T47D (cell line): ENCODE data around the gene DMAC2.
"Not testable (repeated sequence)": the region's sequence is repeated elsewhere in the genome, so short reads cannot be mapped to it uniquely, and the experiment has no call there.

Source experiments
- DNase-seq, 2 experiments: peaks; one replicate each; pipeline versions ENCODE4 v3.0.0 to v3.0.0-alpha.2; 2011 to 2012; ENCODE audit warnings: low read depth in 1 of 2, low spot score in 1 of 2
- JUND ChIP-seq: IDR thresholded peaks from 2 replicates; pipeline ENCODE4 v1.6.1; 2012; ENCODE audit warnings: low read depth
- in situ Hi-C: cut with HindIII; loops from 2 replicates; pipeline ENCODE4 v1.10.0; 2016; ENCODE audit warnings: low sequenced_read_pairs, low pct_unique_long_range_greater_than_20kb

The DMAC2 gene

DNA sequence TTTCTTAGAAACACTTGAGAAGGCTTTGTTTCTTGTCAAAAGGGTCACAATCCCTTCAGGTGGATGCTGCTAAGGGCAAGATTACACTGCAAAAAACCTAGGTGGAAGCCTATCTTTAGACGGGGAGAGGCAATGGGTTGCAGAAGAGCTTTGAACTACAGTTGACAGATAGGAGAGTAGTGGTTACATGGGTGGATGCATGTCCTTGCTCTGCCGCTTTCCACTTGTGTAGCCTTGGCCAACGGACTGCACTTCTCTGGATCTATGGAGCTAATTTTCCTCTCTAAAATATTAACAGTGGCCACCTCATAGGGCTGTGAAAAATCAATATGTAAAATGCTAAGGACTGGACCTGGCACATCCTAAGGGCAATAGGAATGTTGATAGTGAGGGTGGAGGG is 41.1 kb downstream of the DMAC2 start:
- in situ Hi-C loops = no loop called here
- DNase-seq = no peak
- TF ChIP-seq JUND = no peak

DNA sequence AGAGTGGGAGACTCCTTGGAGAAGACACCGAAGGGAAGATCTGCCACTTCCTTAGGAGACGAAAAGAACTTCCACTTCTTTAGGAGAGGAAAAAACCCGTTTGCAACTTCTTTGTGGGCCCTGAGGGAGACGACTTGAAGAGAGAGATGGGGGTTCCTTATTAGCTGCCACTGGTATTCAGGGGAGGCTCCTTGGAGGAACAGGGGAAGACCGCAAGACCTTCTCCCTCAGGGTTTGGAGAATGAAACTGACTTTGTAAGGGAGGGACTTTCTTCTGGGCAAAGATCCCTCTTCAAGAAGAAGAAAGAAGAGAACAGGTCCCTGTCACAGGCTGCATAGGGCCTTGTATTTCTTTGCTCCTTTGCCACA is 41.7 kb downstream of the DMAC2 start:
- TF ChIP-seq JUND = no peak
- DNase-seq = no peak
- in situ Hi-C loops = no loop called here

- in situ Hi-C loops = no loop called here
- peak; percentile 85 to 99 for DNase-seq
- no peak for TF ChIP-seq JUND
Observed at GRCh38 chr19:41397086-41398049, 42.3 kb downstream of the DMAC2 start, which contains the start of the genes BCKDHA and EXOSC5. TSS of gene BCKDHA (plus strand) at chr19:41397818. CDS start at chr19:41397828, 10 bp downstream. TSS of gene EXOSC5 (minus strand) at chr19:41397359. CDS start at chr19:41397328, 31 bp downstream.

GRCh38 chr19:41395355-41395754 is 44.4 kb downstream of the DMAC2 start:
- DNase-seq = no peak
- in situ Hi-C loops = no loop called here
- no peak for TF ChIP-seq JUND

DNA sequence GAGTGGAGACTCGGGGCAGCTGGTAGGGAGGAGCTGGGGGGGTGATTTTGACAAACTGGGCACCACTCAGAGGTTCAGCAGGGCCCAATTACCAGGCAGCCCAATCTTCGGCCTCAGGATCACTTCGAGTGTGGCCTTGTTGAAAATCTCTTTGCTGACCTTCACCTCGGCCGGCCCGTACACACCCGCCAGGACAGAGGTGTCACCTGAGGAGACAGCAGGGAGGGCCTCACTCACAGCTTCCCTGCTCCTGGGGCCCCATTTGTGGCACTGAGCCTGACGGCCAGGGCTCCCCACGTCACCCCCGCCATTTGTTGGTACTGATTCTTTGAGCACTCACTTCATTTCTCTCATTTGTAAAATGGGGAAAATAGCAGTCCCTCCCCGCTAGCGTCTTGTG is 46.9 kb downstream of the DMAC2 start:
- TF ChIP-seq JUND = no peak
- DNase-seq = no peak
- in situ Hi-C loops = no loop called here

GRCh38 chr19:41391618-41392017 is 48.1 kb downstream of the DMAC2 start:
- no peak for TF ChIP-seq JUND
- DNase-seq = no peak
- in situ Hi-C loops = no loop called here

DNA sequence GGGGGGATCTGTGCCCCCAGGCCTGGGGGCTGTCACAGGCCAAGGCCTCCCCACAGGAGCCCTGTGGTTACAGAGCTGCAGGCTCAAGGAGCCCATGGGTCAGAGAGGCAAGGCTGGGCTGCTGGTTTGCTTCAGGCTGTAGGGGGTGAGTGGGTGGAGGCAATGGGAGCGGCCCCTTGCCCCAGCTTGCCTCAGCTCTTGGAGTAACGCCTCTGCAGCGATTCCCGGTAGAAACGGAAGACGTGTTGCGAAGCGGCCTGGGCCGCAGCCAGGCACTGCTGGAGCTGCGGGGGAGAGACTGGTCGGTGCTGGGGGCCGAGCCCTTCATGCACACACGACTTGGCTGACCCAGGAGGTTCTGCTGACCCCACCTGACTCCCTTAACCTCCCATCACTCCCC is 53.3 kb downstream of the DMAC2 start:
- in situ Hi-C loops = no loop called here
- no peak for DNase-seq
- TF ChIP-seq JUND = no peak

DNA sequence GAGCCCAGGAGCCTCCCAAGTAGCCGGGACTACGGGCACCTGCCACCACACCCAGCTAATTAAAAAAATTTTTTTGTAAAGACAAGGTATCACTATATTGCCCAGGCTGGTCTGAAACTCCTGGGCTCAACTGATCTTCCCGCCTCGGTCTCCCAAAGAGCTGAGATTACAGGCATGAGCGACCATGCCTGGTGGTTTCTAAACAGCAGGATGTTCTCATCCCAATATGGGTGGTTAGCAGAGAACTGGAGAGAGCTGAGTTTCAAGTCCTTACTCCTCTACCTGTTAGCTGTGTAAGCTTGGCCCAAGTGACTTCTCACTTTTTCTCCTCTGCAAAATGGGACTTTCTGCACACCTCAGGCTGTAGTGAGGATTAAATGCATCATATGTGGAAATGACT is 55.4 kb downstream of the DMAC2 start:
- no peak for TF ChIP-seq JUND
- no peak for DNase-seq
- in situ Hi-C loops = no loop called here

DNA sequence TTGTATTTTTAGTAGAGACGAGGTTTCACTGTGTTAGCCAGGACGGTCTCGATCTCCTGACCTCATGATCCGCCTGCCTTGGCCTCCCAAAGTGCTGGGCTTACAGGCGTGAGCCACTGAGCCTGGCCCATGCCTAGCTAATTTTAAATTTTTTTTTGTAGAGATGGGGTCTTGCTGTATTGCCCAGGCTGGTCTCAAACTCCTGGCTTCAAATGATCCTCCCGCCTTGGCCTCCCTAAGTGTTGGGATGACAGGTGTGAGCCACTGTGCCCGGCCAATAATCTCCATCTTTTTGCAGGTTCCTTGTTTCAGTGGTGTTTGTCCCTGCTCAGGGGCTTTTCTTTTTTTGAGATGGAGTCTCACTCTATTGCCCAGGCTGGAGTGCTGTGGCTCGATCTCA is 58.2 kb downstream of the DMAC2 start:
- in situ Hi-C loops = not testable (repeated sequence)

More for the DNA sequence above, 58.2 kb downstream of the DMAC2 start:
- DNase-seq = not testable (repeated sequence)
